Measurements from ENCODE around the gene VAPB.

GRCh38 chr20:58436868-58437645 is 48.0 kb downstream of the VAPB start:
- TF ChIP-seq EZH2 (IDR thresholded peaks at IDR 0.05; ENCODE audit: insufficient read depth, poor library complexity, severe bottlenecking) (no peak), EZH2phosphoT487 (IDR thresholded peaks at IDR 0.05; ENCODE audit: insufficient read depth, low read depth) (no peak)

Data from GM23248 (cell line).